AG09309 (cell line): ENCODE results near the gene COX11.

Experiments
- DNase-seq: peaks from one replicate; pipeline ENCODE4 v3.0.0-alpha.2; 2010; ENCODE audit warnings: low read depth
- H3K4me3 ChIP-seq: 2 replicates; pipeline ENCODE4 v1.5.1; 2011; ENCODE audit warnings: mild to moderate bottlenecking, low read depth, low read length, moderate library complexity; ENCODE audit not compliant: control insufficient read depth
- CTCF ChIP-seq: IDR thresholded peaks from 2 replicates; pipeline ENCODE4 v1.5.1; 2011; ENCODE audit warnings: mild to moderate bottlenecking, low read depth, low read length, inconsistent platforms; ENCODE audit not compliant: insufficient read depth, control insufficient read depth; ENCODE audit errors: missing control alignments

COX11 gene

GRCh38 chr17:54937018-54937417 is 31.4 kb downstream of the COX11 start:
- no peak overlapping the region for H3K4me3 ChIP-seq
- TF ChIP-seq CTCF, result no peak
- no peak for DNase-seq

DNA sequence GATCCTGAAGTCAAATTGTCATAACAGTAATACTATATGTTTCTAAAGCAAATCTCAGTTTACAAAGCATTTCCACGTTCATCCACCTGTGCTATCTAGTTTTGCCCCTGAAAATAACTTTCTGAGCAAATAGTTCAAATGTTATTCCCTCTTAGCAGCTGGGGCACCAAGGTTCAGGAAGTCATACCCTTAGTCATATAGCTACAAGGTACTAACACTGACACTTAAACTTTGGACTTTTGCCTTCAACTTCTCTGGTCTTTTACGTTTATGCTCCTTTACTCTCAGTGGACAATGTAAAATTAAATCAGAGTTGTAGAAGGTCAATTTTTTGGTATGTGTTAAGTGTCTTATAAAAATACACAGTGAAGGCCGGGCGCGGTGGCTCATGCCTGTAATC is 33.0 kb downstream of the COX11 start:
- no peak overlapping the region for H3K4me3 ChIP-seq
- DNase-seq, result no peak
- no peak for TF ChIP-seq CTCF

GRCh38 chr17:54933921-54934320 is 34.5 kb downstream of the COX11 start:
- no peak overlapping the region for H3K4me3 ChIP-seq
- no peak for TF ChIP-seq CTCF
- no peak for DNase-seq

DNA sequence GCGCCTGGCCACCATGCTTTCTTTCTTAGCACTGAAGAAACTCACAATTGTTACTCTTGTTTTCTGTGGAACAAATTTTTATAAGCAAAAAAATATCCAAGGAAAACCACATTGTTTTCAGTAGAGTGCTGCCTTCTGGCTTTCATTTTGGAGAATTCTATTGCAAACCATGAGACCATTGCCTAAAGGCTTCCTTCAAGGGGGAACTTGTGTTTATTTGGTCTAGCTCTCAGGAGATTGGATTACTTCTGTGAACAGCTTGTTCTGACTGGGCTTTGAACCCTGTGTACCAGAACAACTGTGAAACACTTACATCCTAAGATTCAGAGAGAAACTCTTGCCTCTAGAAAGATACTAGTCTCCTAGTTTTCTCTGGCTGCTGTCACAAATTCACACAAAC is 35.7 kb downstream of the COX11 start:
- DNase-seq, result no peak
- no peak overlapping the region for H3K4me3 ChIP-seq
- TF ChIP-seq CTCF, result no peak

- TF ChIP-seq CTCF, result no peak
- no peak overlapping the region for H3K4me3 ChIP-seq
- no peak for DNase-seq
Observed at GRCh38 chr17:54927525-54927924, 40.9 kb downstream of the COX11 start.

DNA sequence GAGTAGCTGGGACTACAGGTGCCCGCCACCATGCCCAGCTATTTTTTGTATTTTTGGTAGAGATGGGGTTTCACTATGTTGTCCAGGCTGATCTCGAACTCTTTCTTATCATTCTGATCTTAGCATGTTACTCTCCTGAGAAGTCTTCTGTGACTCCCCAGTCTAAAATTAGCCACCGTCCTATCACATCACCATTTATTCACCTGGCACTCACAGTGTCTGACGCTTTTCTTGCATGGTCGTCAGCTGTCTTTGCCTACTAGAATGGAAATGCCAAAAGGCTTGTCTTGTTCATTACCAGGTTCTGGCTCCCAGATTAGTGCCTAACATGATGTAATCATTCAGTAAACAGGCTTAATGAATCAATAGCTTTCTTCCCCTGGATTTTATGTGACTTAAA is 44.0 kb downstream of the COX11 start:
- no peak for TF ChIP-seq CTCF
- no peak overlapping the region for H3K4me3 ChIP-seq
- DNase-seq, result no peak

- TF ChIP-seq CTCF, result no peak
- no peak for DNase-seq
- H3K4me3 ChIP-seq, result no peak overlapping the region
Observed at GRCh38 chr17:54920819-54921218, 47.6 kb downstream of the COX11 start.
